Posterior vena cava (tissue), 2 donors: ENCODE measurements around the gene ASB18. TPM values are rescaled to one million over a fixed set of nuclear protein-coding genes. Genes with fewer than 3 reads are reported as not detected.
A peak's percentile ranks its signal among the peaks of the same experiment; 100 is the strongest.

Experiments
- DNase-seq: peaks from one replicate; pipeline ENCODE4 v3.0.0-alpha.2; 2020; ENCODE audit warnings: low spot score
- intact Hi-C, 2 donors: fragments of 100-400 bp; cut with DNase I; formaldehyde crosslinking; loops; one replicate each; pipeline versions ENCODE4 v1.14.1 to v1.14.2; 2022 to 2023
- total RNA-seq, 2 donors: library from RNA; stranded (reverse); fragmentation: NEBNext Ultra II Directional; extraction: Animal tissue kit (Norgen Biotek cat#: 25700); gene quantifications; one replicate each; pipeline ENCODE4 v1.2.1, GENCODE V29; 2021
- donor health status: DM: yes; HTN: yes; CAD: no.
- donor health status: DM: yes; HTN: yes; CAD: no.

Gene ASB18
- total RNA-seq, 2 donors from 2014 or later: not detected

DNA sequence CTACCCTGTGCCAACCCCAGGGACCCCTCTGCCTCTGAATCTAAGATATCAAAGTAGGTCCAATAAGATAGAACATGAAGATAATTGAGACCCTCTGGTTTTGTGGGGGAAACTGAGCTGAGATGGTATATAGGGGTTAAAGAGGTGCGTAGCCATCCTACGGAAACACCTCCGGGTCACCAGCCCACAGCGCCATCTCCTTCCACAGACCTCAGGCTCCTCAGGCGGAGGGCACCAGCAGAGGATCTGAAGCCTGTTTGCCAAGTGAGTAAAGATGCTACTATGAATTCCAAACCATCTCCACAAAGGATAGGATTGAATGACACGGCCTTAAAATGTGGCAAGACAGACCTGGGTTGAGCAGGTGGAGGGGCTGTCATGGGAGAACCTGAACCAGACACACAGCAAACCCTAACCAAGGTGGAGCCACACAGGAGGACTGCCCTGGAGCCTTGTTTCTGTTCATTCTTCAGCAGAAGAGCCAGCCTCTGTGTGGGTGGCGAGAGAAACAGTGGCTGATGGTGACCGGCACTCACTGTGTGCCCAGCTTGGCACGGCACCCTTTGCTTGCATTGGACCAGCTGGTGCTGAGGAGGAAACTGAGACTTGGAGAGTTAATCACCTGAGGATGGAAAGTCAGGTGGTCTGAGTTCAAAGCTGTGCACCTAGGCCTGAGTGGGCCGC, 106.2 kb downstream of the ASB18 start:
- no peak for DNase-seq
- intact Hi-C loops: no loop called here

- intact Hi-C loops: no loop called here
- DNase-seq: no peak
Observed at GRCh38 chr2:236157366-236157765, 106.8 kb downstream of the ASB18 start.

- intact Hi-C loops: no loop called here
- DNase-seq: no peak
Observed at GRCh38 chr2:236156860-236157194, 107.4 kb downstream of the ASB18 start.

DNA sequence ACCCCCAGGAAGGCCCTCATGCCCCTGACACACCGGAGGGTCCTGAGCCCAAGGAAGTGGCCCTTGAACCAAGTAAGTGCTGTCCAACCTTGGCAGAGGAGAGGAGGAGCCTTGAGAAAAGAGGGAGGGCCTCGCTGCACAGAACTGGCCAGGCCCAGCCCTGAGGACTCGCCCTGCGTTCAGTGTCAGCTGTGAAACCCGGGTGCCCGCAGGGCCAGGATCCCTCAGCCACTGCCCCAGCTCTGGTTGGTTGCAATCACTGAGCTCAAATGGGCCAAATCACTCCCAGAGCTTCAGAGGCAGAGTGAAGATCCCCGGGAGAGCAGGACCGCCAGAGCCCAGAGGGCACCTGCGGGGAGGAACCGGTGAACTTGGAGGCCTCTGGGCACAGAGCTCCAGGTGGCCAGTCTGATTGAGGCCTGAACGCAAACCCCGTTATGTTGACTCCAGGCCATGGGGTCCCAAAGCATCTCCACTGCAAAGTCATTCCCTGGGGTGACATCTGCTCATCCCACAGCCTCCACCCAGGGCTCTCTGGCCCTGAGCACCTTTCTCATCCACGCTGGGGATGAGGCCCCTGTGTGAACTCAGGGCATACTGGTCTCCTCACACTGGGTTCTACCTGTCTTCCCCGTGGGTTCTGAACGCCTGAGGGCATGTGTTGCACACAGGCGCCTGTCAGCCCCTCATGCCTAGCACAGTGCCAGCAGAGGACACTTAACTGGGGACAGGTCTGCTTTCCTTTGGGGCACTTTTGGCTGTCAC, 107.9 kb downstream of the ASB18 start:
- intact Hi-C loops: no loop called here
- no peak for DNase-seq

GRCh38 chr2:236155406-236155805, 108.8 kb downstream of the ASB18 start:
- DNase-seq: no peak
- intact Hi-C loops: no loop called here

GRCh38 chr2:236146436-236146835, 117.8 kb downstream of the ASB18 start:
- intact Hi-C loops: no loop called here
- peak; percentile 50 for DNase-seq

GRCh38 chr2:236143811-236144210, 120.4 kb downstream of the ASB18 start:
- DNase-seq: peak; percentile 43
- intact Hi-C loops: no loop called here

Other genes with a start within 250 kb of the ASB18 start
- not detected for gene GBX2, start 96.0 kb downstream of the ASB18 start, total RNA-seq